Measurements from ENCODE around the gene LIMA1.
"Not testable (repeated sequence)": the region's sequence is repeated elsewhere in the genome, so short reads cannot be mapped to it uniquely, and the experiment has no call there.

LIMA1 gene

DNA sequence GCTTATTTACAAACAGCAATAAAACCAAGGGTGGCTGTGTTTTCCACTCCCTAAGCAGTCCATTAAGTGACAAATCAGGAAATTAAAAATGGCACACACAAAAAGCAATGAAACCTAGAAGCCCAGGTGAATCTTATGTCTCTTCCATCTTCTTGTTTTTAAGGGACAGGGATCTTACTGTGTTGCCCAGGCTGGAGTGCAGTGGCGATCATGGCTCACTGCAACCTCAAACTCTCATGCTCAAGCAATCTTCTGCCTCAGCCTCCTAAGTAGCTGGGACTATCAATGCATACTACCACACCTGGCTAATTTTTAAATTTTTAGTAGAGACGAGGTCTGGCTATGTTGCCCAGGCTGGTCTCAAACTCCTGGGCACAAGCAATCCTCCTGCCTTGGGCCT, 63.8 kb downstream of the LIMA1 start:
- H3K4me1 Mint-ChIP-seq, result peaks cover 52% of the 10 kb centered on the region
- no peaks in the 10 kb centered on the region for H3K9me3 Mint-ChIP-seq
- no peak for DNase-seq
- peak overlapping the region in 1 of 2 donors; percentile 31 for H3K27ac Mint-ChIP-seq
- H3K27me3 Mint-ChIP-seq, result no peaks in the 10 kb centered on the region
- ATAC-seq, result no peak
- no peak overlapping the region for H3K4me3 Mint-ChIP-seq

DNA sequence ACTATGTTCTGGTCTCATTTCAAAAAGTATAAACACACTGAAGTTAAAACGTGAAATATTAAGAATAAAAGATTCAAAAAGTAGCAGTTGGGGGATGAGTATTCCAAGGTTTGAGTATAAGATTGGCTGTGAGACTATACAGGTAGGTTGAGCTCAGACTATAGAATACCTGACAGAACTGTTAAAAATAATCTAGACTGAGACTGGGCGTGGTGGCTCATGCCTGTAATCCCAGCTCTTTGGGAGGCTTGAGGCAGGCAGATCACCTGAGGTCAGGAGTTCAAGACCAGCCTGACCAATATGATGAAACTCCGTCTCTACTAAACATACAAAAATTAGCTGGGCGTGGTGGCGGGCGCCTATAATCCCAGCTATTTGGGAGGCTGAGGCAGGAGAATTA, 64.3 kb downstream of the LIMA1 start:
- H3K9me3 Mint-ChIP-seq, ATAC-seq, H3K4me3 Mint-ChIP-seq, DNase-seq, H3K27ac Mint-ChIP-seq, H3K27me3 Mint-ChIP-seq: not testable (repeated sequence)
- H3K4me1 Mint-ChIP-seq, result peaks cover 53% of the 10 kb centered on the region

DNA sequence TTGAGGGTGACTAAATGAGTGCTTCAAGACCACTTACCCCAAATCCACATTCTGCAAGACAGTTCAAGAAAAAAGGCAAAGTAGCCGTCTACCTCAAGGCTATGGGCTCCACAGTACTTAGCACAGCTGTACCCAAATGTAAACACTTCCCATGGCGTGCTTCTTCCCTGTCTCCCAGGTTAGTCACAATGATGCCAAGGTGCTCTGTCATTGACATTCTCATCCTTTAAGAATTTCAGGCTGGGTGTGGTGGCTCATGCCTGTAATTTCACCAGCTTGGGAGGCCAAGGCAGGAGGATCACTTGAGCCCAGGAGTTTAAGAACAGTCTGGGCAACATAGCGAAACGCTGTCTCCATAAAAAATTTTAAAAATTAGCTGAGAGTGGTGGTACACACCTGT, 64.9 kb downstream of the LIMA1 start:
- ATAC-seq (no peak), DNase-seq (no peak)
- Mint-ChIP-seq H3K4me3 (no peak overlapping the region), H3K9me3 (no peaks in the 10 kb centered on the region), H3K27me3 (no peaks in the 10 kb centered on the region), H3K4me1 (peaks cover 53% of the 10 kb centered on the region), H3K27ac (peak overlapping the region in 1 of 2 donors; percentile 57)

DNA sequence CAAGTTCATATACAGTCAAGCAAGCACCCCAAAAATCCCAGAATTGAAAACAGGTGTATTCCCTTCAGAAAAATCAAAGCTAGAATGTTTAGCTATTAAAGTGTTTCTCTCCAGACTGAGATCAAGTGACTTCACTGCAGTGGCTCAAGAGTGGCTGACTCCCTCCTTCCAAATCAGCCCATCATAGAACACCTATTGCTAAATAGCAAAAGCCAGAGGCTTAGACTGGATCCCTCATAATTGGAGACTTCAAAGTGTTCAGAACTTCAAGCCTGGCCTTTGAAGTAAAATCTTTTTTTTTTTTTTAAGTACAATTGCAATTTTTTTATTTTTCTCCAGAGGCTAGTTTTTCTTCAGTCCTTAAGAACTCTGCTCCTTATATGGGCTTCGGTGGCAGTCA, 66.1 kb downstream of the LIMA1 start:
- Mint-ChIP-seq H3K4me1 (peaks cover 57% of the 10 kb centered on the region), H3K4me3 (no peak overlapping the region)

DNA sequence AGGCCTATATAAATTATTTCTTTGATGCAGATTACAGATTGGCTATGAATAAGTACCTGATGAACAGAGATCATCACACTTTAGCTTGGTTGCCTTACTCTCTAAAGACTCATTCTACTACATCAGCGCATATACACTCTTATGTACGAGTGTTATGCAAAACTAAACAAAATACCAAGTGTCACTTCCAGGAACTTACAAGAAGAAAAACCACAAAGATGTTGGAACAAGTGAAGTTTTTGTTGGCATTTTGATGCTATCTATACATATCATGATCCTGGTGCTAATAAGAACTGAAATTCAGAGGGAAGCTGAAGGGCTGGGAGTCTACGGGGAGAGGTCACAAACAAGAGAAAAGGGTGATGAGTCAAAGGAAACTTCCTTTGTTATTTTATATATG, 68.3 kb downstream of the LIMA1 start:
- ATAC-seq (no peak), DNase-seq (no peak)
- Mint-ChIP-seq H3K4me1 (peaks cover 69% of the 10 kb centered on the region), H3K4me3 (no peak overlapping the region), H3K27me3 (no peaks in the 10 kb centered on the region), H3K27ac (no peak overlapping the region), H3K9me3 (no peaks in the 10 kb centered on the region)

More for the DNA sequence above, 66.1 kb downstream of the LIMA1 start:
- ATAC-seq (no peak), DNase-seq (no peak)
- Mint-ChIP-seq H3K27ac (no peak overlapping the region), H3K9me3 (no peaks in the 10 kb centered on the region), H3K27me3 (no peaks in the 10 kb centered on the region)

DNA sequence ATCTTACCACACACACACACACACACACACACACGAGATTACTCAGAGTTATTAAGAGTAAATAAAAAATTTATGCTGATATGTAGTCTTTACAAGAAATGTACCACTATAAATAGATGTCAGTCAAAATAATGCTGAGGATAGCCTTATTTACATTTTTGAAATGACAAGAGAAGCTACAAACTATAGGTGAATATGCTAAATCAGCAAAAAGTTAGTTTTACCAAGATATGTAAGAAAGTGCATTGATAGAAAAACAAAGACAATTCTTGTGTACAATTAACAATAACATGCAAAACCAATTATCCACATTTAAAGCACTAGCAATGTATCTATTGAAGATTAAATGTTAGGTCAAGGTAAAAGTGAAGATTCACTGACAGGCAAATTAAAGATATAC, 69.3 kb downstream of the LIMA1 start:
- DNase-seq, result no peak
- H3K27me3 Mint-ChIP-seq, result no peaks in the 10 kb centered on the region
- H3K4me3 Mint-ChIP-seq, result no peak overlapping the region
- peak overlapping the region in 1 of 2 donors; percentile 59 for H3K27ac Mint-ChIP-seq
- H3K4me1 Mint-ChIP-seq, result peaks cover 60% of the 10 kb centered on the region
- no peak for ATAC-seq
- H3K9me3 Mint-ChIP-seq, result no peaks in the 10 kb centered on the region

DNA sequence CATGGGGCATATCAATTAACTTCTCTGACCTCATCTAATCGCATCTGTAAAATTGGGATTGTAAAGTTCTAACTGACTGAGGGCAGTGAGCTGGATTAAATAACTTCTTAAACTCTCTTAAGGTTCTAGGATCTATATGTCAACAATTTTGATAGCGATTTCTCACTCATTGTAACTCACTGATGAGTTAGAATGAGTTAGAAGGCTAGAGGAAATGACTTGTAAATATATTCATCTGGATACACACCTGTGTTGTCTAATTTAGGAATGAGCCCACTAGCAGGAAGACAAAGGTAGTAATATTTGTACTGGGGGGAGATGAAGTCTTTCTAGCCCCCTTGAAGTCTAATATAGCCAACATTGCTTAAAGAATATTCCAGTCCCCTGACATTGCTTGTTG, 69.9 kb downstream of the LIMA1 start:
- Mint-ChIP-seq H3K27me3 (no peaks in the 10 kb centered on the region), H3K27ac (peak overlapping the region in 1 of 2 donors; percentile 69), H3K4me3 (no peak overlapping the region), H3K4me1 (peaks cover 54% of the 10 kb centered on the region), H3K9me3 (no peaks in the 10 kb centered on the region)
- ATAC-seq (no peak), DNase-seq (no peak)

DNA sequence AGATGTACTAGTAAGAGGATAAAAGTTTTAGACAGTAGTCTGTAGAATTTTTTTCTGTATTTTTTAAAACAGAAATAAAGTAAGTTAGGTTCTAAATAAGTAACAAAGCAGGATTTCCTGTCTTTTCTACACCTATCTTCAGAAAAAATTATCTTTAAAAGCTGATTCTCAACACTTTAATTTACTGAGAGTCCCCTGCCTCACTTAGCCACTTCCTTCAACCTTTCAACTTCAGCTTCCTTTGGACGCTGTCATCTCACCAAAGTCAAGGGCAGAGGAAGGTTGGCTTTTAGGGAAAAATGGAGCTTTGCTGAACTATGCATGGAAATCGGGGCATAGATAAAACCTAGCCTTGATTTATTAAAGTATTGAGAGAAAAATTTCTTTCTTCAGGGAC, 71.3 kb downstream of the LIMA1 start:
- Mint-ChIP-seq H3K9me3 (no peaks in the 10 kb centered on the region), H3K4me1 (peaks cover 45% of the 10 kb centered on the region), H3K27me3 (no peaks in the 10 kb centered on the region), H3K27ac (peak overlapping the region; percentile 92 to 95), H3K4me3 (peak overlapping the region; percentile 61 to 69)
- ATAC-seq (no peak), DNase-seq (no peak)

DNA sequence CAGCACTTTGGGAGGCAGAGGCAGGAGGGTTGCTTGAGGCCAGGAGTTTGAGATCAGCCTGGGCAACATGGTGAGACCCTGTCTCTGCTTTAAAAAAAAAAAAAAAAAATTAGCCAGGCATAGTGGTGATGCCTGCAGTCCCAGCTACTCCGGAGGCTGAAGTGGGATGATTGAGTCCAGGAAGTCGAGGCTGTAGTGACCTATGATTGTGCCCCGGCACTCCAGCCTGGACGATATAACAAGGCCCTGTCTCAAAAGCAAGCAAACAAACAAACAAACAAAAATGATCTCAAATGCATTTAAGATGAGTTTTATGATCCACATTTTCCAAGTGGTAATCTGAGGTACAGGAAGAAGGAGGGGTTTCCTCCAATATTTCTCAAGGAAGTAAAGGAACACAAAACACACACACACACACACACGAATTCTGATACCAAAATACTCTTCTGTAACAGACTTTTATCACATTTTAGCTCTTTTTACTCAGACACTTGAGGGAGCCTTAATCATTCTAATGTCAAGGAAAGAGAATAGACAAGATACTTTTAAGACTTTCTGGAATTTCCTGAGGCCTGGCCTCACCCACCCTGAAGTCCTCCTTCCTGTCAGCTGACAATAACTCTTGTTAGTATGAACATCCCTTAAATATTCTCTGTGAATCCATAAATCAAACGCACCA, 71.8 kb downstream of the LIMA1 start:
- Mint-ChIP-seq H3K27ac (peak overlapping the region; percentile 92 to 95), H3K4me3 (peak overlapping the region; percentile 61 to 69), H3K27me3 (no peaks in the 10 kb centered on the region), H3K9me3 (no peaks in the 10 kb centered on the region), H3K4me1 (peaks cover 44% of the 10 kb centered on the region)
- ATAC-seq (peak; percentile 42), DNase-seq (no peak)

DNA sequence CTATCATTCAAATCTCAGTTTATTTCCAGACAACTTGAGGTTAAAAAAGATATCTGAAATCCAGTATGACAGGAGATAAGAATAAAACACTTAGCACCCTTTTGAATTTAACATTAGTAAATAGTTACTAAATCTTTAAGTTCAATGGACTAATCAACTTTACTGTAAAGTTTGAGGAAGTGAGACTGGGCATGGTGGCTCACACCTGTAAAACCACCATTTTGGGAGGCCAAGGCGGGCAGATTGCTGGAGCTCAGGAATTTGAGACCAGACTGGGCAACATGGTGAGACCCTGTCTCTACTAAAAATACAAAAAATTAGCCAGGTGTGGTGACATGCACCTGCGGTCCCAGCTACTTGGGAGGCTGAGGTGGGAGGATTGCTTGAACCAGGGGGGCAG, 75.9 kb downstream of the LIMA1 start:
- ATAC-seq, result no peak
- no peak for DNase-seq
- peak overlapping the region in 1 of 2 donors; percentile 19 for H3K27ac Mint-ChIP-seq
- H3K27me3 Mint-ChIP-seq, result no peaks in the 10 kb centered on the region
- no peaks in the 10 kb centered on the region for H3K9me3 Mint-ChIP-seq
- H3K4me3 Mint-ChIP-seq, result no peak overlapping the region
- peaks cover 17% of the 10 kb centered on the region for H3K4me1 Mint-ChIP-seq

DNA sequence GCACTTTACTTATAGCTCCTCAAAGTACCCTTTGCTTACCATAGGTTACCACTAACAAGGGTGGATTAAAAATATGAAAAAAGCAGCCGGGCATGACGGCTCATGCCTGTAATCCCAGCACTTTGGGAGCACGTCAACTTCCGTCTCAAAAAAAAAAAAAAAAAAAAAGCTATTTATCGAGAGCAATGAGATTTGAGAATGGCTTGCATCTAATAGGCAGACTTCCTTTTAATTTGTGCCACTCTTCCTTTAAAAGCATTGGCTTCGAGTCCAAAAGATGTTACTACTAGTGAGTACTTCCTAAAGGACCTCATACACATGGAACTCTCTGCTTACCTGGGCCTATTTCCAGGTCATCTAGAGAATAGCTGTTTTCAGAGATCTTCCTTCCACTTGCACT, 77.7 kb downstream of the LIMA1 start:
- Mint-ChIP-seq H3K9me3 (no peaks in the 10 kb centered on the region), H3K27me3 (no peaks in the 10 kb centered on the region), H3K4me1 (peaks cover 3% of the 10 kb centered on the region), H3K4me3 (no peak overlapping the region), H3K27ac (no peak overlapping the region)
- ATAC-seq (no peak), DNase-seq (no peak)

DNA sequence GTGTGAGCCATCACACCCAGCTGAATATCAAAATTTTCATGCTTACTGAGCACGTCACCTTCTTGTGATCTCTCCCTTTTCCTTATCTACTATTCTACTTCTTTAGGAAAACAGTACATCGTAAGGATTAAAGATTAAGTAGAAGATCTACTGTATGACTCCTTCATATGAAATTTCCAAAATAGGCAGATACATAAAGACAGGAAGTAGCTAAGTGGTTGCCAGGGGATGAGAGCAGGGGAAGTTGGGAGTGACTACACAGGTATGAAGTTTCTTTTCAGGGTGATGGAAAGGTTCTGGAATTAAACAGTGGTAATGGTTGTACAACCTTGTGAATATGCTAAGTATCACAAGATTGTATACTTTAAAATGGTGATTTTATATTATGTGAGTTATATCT, 79.6 kb downstream of the LIMA1 start:
- no peaks in the 10 kb centered on the region for H3K4me1 Mint-ChIP-seq

DNA sequence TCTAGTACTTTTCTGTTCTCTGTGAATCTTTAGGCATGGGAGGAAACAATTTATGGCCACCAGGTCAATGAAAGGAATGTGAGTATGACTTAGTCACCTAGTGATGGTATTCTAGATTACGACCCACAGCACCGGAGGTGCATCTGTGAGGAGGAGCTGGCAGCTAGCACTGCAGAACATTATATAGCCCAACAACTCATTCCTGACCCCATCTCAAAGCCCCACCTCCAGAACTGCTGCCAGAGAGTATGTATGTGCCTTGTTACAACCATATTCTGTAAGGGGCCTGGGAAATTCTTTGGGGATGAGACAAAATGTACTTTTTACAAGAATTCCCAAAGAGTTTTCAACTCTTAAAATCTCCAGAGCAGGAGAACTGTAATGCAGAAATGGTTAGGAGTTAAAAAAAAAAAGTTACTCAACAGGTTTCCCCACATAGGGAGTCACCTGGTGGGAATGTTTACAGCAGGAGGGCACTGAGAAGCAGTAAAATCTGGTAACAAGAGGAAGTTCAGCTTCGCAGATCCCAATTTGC, 81.3 kb downstream of the LIMA1 start:
- H3K4me1 Mint-ChIP-seq, result no peaks in the 10 kb centered on the region
- H3K27me3 Mint-ChIP-seq, result no peaks in the 10 kb centered on the region
- H3K4me3 Mint-ChIP-seq, result no peak overlapping the region
- DNase-seq, result no peak
- H3K27ac Mint-ChIP-seq, result no peak overlapping the region
- ATAC-seq, result no peak
- H3K9me3 Mint-ChIP-seq, result no peaks in the 10 kb centered on the region

More for the DNA sequence above, 79.6 kb downstream of the LIMA1 start:
- no peak overlapping the region for H3K4me3 Mint-ChIP-seq
- H3K9me3 Mint-ChIP-seq, result no peaks in the 10 kb centered on the region
- ATAC-seq (no peak), DNase-seq (no peak)
- H3K27ac Mint-ChIP-seq, result no peak overlapping the region
- no peaks in the 10 kb centered on the region for H3K27me3 Mint-ChIP-seq

DNA sequence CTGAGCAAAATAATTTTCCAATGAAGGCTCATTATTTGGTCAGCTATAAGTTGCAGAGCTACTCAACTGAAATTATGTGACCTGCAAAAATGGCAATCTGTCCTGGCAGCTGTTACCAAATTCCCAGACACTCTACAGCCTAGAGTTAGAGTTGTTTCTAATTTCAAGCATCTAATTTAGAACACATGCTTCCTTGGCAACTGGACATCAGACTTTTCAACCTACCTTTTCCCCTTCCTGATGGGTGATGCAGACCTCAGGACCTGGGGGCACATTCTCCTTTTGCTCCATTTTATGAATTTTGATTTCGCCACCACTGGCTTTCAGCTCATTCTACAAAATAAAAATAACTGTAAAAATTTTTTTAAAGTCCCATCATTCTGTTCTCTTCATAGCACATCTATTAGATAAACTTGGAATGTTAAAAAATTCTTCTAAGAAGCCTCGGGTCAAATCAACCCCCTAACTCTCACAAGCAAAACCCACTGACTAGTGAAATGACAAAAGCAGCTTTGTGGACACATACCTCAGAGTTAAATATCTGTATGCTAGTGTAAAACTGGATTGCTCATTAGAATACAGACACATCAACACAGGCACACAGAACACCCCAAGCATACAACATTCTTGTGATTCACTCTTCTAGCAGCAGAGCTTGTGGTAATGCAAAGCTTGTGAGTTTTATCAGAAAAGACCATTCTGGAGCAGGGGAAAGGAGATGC, 82.6 kb downstream of the LIMA1 start:
- ATAC-seq (no peak), DNase-seq (no peak)
- Mint-ChIP-seq H3K27me3 (no peaks in the 10 kb centered on the region), H3K9me3 (no peaks in the 10 kb centered on the region), H3K4me1 (no peaks in the 10 kb centered on the region), H3K27ac (no peak overlapping the region), H3K4me3 (no peak overlapping the region)

DNA sequence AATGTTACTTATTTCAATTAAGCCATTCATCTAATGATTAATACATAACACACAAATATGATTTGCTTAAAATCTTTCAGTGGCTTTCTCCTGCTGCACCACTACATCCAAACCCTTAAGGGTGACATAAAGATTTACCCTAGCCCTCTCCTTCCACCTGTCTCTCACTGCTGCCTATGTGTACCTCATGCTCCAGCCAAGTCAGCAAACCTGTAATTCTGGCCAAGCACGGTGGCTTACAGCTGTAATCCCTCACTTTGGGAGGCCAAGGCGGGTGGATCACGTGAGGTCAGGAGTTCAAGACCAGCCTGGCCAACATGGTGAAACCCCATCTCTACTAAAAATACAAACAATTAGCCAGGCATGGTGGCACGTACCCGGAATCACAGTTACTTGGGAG, 84.5 kb downstream of the LIMA1 start:
- Mint-ChIP-seq H3K27ac (no peak overlapping the region), H3K4me3 (no peak overlapping the region), H3K27me3 (no peaks in the 10 kb centered on the region), H3K4me1 (no peaks in the 10 kb centered on the region), H3K9me3 (no peaks in the 10 kb centered on the region)
- DNase-seq (no peak), ATAC-seq (no peak)

DNA sequence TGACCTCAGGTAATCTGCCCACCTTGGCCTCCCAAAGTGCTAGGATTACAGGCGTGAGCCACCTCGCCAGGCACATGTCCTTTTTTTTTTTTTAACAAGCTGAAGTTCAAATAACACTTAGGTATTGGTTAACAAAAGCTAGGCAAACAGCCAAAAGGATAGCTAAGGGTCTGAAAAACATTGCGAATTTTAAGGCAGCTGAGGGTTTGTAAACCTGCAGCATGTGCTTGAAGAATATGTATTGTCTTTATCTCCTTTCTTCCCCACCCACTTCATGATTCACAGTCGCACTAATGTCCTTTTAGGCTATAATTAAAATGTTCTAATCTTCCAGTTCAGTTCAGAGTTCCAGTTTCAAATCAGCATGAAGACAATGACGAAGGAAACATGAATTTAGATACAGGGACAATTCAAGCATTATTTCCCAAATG, 86.0 kb downstream of the LIMA1 start:
- no peak overlapping the region for H3K27ac Mint-ChIP-seq
- H3K9me3 Mint-ChIP-seq, result no peaks in the 10 kb centered on the region
- no peaks in the 10 kb centered on the region for H3K4me1 Mint-ChIP-seq
- no peak overlapping the region for H3K4me3 Mint-ChIP-seq
- DNase-seq (no peak), ATAC-seq (no peak)
- H3K27me3 Mint-ChIP-seq, result no peaks in the 10 kb centered on the region
